H1 (cell line): Measurements from ENCODE around the gene WIPI1. TPM values are rescaled to one million over a fixed set of nuclear protein-coding genes. Genes with fewer than 3 reads are reported as not detected.

Experiments used
- BRCA1 ChIP-seq: IDR thresholded peaks from 2 replicates; pipeline ENCODE4 v1.6.1; 2012; ENCODE audit warnings: low read depth, low read length, improper control_type of control experiment
- CBX5 ChIP-seq: fragments of 300-800, 300-1000 bp; sonication (generic); IDR thresholded peaks from 2 replicates; pipeline ENCODE4 v1.7.1; 2016; ENCODE audit warnings: antibody characterized with exemption, low read length, low read depth
- CEBPB ChIP-seq: IDR thresholded peaks from 2 replicates; pipeline ENCODE4 v1.6.1; 2012; ENCODE audit warnings: low read depth, low read length
- CHD7 ChIP-seq: fragments of 300-600 bp; sonication (generic); IDR thresholded peaks from 2 replicates; pipeline ENCODE4 v1.7.1; 2012; ENCODE audit warnings: low read length, moderate library complexity, mild to moderate bottlenecking, inconsistent platforms; ENCODE audit not compliant: insufficient replicate concordance
- RAD21 ChIP-seq, 2 experiments: IDR thresholded peaks in 1 of 2; conservative IDR thresholded peaks in 1 of 2; 2 replicates each; pipeline ENCODE4 v1.6.1; 2011; ENCODE audit warnings: low read depth in 2 of 2, low read length in 2 of 2, improper control_type of control experiment in 1 of 2, inconsistent platforms in 1 of 2, mild to moderate bottlenecking in 1 of 2, moderate library complexity in 1 of 2
- TAF7 ChIP-seq: optimal IDR thresholded peaks from 2 replicates; pipeline ENCODE3; 2011; ENCODE audit warnings: low read depth, mild to moderate bottlenecking, inconsistent platforms, low read length, moderate library complexity, borderline replicate concordance
- polyA plus RNA-seq, 7 experiments: library from polyadenylated mRNA; depleted of rRNA in 3 of 7; stranded (reverse) in 5 of 7; unstranded in 2 of 7; fragments of >200 nt in 5 of 7; fragments of 200-250 nt in 2 of 7; gene quantifications; 1 replicate in 5 of 7; 2 replicates in 1 of 7; 4 replicates in 1 of 7; pipeline versions ENCODE4 v1.2.1 to v1.2.3, GENCODE V29; 2011 to 2013; ENCODE audit warnings: missing spikeins in 2 of 7, mixed read lengths in 2 of 7
- total RNA-seq: library from RNA; stranded (reverse); fragmentation: NEBNext Ultra II Directional; extraction: Animal tissue kit (Norgen Biotek cat#: 25700); gene quantifications from 2 replicates; pipeline ENCODE4 v1.2.1, GENCODE V29; 2021
- TF ChIP-seq, protein P1 (sequence below): IDR thresholded peaks from 2 replicates; pipeline ENCODE4 v1.6.1; 2011; ENCODE audit warnings: low read depth, mild to moderate bottlenecking, low read length; ENCODE audit not compliant: insufficient read depth

The WIPI1 gene
- total and polyA plus RNA-seq, 2 of the 8 experiments (the other 6 are each of a cell fraction or from before 2014, with no cell fraction given): 16.6 to 17.4 TPM

- TF ChIP-seq CHD7: no peak
- TF ChIP-seq CEBPB: no peak
- TF ChIP-seq, protein P1, sequence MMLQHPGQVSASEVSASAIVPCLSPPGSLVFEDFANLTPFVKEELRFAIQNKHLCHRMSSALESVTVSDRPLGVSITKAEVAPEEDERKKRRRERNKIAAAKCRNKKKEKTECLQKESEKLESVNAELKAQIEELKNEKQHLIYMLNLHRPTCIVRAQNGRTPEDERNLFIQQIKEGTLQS: no peak
- TF ChIP-seq BRCA1: no peak
- TF ChIP-seq RAD21 (IDR thresholded peaks at IDR 0.05 in 1 of 2, conservative IDR thresholded peaks at IDR 0.05 in 1 of 2; ENCODE audit: low read depth in 2 of 2, low read length in 2 of 2): no peak
- no peak for TF ChIP-seq CBX5
- no peak for TF ChIP-seq TAF7
- TF ChIP-seq, all 59 proteins: peak for 0
Observed at GRCh38 chr17:68446626-68447041, 10.7 kb downstream of the WIPI1 start (continued).
